ENCODE data around the gene TLE1.

TLE1 gene

DNA sequence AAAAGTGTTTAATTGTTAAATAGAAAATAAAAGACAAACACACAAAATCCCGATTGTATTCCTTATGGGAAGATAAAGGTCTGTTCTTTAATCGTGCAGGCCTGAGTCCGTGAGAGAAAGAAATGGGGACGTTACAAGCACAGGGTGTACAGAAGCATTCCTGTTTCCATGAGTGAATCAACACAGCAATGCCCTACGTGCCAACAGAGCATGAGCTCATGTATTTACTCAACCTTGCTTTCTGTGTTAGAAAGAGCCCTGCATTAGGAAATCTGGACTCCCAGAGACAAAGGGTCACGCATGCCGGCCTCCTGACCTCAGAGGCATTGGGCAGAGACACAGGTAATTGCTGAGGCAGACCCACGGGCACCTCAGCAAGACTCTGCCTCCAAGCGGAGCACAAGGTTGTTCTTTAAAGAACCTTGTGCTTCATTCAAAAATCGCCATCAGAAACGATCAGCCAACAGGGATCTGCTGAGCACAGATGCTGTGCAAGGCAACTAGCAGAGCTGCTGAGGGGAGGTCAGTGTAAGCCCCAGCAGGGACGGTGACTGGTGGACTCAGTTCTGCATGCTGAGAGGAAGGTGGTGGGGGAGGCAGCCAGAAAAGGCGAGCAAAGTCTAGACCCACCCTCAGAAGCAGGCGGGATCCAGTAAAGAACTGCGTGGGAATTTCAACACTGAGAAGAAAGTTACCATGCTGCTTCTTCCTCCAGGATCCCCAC lies 101.0 kb downstream of the TLE1 start:
- no peaks in the 10 kb centered on the region for H3K9me3 ChIP-seq
- H3K4me1 ChIP-seq, result peaks cover 27% of the 10 kb centered on the region
- no peak for DNase-seq
- H3K36me3 ChIP-seq, result peaks cover 7% of the 10 kb centered on the region
- H3K4me3 ChIP-seq (ENCODE audit: low read depth, low read length), result no peak overlapping the region
- TF ChIP-seq, protein P1, sequence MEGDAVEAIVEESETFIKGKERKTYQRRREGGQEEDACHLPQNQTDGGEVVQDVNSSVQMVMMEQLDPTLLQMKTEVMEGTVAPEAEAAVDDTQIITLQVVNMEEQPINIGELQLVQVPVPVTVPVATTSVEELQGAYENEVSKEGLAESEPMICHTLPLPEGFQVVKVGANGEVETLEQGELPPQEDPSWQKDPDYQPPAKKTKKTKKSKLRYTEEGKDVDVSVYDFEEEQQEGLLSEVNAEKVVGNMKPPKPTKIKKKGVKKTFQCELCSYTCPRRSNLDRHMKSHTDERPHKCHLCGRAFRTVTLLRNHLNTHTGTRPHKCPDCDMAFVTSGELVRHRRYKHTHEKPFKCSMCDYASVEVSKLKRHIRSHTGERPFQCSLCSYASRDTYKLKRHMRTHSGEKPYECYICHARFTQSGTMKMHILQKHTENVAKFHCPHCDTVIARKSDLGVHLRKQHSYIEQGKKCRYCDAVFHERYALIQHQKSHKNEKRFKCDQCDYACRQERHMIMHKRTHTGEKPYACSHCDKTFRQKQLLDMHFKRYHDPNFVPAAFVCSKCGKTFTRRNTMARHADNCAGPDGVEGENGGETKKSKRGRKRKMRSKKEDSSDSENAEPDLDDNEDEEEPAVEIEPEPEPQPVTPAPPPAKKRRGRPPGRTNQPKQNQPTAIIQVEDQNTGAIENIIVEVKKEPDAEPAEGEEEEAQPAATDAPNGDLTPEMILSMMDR (IDR thresholded peaks at IDR 0.05; ENCODE audit: low read depth, low read length), result no peak
- H3K27me3 ChIP-seq, result no peaks in the 10 kb centered on the region

DNA sequence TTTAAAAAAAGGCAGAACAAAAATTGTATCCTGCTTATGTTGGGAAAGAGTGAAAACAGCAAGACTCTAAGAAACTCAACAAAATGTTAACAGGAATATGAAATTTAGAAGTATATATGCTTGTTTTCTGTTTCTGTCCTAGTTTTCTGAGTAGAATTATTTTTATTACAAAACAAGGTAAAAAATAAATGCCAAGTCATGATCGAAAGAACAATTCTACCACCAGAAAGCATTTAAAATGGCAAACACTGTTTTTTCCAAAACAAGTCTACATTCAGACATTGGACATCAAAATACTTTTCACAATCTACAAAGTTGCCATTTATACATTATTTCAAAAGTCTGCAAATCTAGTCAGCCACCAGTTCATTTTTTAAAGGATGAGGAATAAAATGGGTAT lies 102.6 kb downstream of the TLE1 start:
- TF ChIP-seq, protein P1 (IDR thresholded peaks at IDR 0.05; ENCODE audit: low read depth, low read length), result no peak

DNA sequence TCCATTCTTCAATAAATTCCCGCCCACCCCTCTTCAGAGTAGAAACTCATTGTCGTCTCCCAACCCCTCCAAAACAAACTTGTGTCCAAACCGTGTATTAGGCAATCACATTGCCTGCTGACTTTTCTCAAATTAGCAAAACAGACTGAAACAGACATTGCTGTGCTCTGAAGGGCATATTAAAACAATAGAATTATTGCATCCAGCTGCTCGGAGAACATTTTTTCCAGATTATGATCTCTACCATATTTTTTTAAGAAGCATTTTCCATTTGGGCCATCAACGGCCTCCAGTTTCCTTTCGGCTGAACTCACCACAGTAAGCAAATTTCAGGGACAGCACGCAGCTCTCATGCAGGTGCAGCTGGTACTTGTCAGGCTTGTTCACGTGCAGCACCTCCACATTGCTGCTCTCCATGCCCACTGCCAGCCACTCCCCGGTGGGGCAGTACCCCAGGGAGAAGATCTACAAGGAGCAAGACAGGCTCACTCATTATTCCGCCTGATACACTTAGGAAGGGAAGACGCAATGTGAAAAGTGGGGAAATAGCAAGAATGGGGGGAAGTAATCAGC lies 104.1 kb downstream of the TLE1 start:
- H3K36me3 ChIP-seq, result peaks cover 4% of the 10 kb centered on the region; the same call in 1 of the 2 replicates
- no peak for DNase-seq

More for the DNA sequence above, 102.6 kb downstream of the TLE1 start:
- peaks cover 6% of the 10 kb centered on the region; the same call in 1 of the 2 replicates for H3K36me3 ChIP-seq
- H3K4me1 ChIP-seq, result peaks cover 20% of the 10 kb centered on the region
- no peak for DNase-seq
- no peaks in the 10 kb centered on the region for H3K27me3 ChIP-seq
- no peaks in the 10 kb centered on the region for H3K9me3 ChIP-seq
- no peak overlapping the region for H3K4me3 ChIP-seq (ENCODE audit: low read depth, low read length)

DNA sequence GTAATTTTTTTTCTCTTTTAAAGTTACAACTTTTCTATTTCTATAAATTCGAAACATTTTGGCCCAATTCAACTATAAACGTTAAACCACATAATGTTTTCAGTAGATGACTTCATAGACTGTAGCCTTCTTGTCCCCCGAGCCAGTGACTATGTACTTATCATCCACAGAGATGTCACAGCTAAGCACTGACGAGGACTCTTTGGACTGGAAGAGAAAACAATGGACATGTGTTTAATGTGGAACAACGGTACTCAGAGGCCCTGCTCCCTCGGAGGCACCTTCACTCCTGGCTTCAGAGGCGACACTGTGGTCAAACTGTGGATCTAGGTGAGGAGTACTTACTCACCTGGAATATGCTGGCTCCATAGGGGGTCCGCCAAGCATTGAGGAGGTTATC lies 105.2 kb downstream of the TLE1 start:
- TF ChIP-seq, protein P1 (IDR thresholded peaks at IDR 0.05; ENCODE audit: low read depth, low read length), result no peak
- peaks cover 23% of the 10 kb centered on the region for H3K4me1 ChIP-seq
- no peak overlapping the region for H3K4me3 ChIP-seq (ENCODE audit: low read depth, low read length)
- H3K36me3 ChIP-seq, result no peaks in the 10 kb centered on the region; the same call in 1 of the 2 replicates
- no peaks in the 10 kb centered on the region for H3K27me3 ChIP-seq
- no peak for DNase-seq
- H3K9me3 ChIP-seq, result no peaks in the 10 kb centered on the region

More for the DNA sequence above, 104.1 kb downstream of the TLE1 start:
- TF ChIP-seq, protein P1 (IDR thresholded peaks at IDR 0.05; ENCODE audit: low read depth, low read length), result no peak
- peaks cover 25% of the 10 kb centered on the region for H3K4me1 ChIP-seq
- no peaks in the 10 kb centered on the region for H3K27me3 ChIP-seq
- H3K4me3 ChIP-seq (ENCODE audit: low read depth, low read length), result no peak overlapping the region
- no peaks in the 10 kb centered on the region for H3K9me3 ChIP-seq

DNA sequence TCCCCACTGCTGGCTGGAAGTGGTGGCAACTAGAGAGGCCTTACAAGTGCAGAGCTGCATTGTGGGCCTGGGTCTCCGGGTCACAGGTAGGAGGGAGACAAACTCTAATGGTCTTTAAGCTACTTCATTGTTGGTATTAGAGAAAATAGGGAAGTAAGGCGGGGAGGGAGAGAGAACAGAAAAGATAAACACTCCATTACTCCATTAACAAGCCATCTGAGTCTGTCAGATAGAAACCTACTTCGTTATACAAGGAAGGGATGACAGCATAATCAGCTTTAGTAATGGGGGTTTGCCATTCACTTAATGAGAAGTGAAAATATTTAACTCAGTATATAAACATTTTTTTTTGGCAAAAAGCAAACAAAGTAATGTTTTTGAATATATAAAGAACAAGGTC lies 107.4 kb downstream of the TLE1 start:
- Histone ChIP-seq H3K4me3 (ENCODE audit: low read depth, low read length) (no peak overlapping the region), H3K27me3 (no peaks in the 10 kb centered on the region), H3K36me3 (no peaks in the 10 kb centered on the region; the same call in 1 of the 2 replicates), H3K9me3 (no peaks in the 10 kb centered on the region), H3K4me1 (peaks cover 11% of the 10 kb centered on the region; the same call in 1 of the 2 replicates)
- TF ChIP-seq, protein P1 (IDR thresholded peaks at IDR 0.05; ENCODE audit: low read depth, low read length), result no peak
- DNase-seq, result no peak

DNA sequence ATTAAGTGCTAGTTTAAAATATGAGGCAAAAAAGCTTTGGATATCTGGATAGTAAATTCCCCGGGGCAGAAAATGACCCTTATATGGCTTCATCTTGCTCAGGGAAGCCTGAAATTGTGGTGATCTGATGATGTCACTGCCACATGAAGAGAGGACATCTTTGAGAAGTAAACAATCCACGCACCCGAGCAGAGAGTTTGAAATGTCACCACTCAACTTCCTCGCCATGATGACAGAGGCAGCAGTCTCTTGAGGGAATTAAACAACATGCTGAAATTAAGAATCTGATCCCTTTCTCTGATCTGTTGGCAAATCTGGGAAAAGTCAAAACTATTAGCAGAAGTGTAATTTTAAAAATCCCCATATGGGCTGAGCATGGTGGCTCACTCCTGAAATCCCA lies 110.0 kb downstream of the TLE1 start:
- no peaks in the 10 kb centered on the region for H3K9me3 ChIP-seq
- no peak overlapping the region for H3K4me3 ChIP-seq (ENCODE audit: low read depth, low read length)
- TF ChIP-seq, protein P1 (IDR thresholded peaks at IDR 0.05; ENCODE audit: low read depth, low read length), result no peak

More for the DNA sequence above, 110.0 kb downstream of the TLE1 start:
- Histone ChIP-seq H3K27me3 (no peaks in the 10 kb centered on the region), H3K4me1 (peaks cover 8% of the 10 kb centered on the region; the same call in 1 of the 2 replicates), H3K36me3 (no peaks in the 10 kb centered on the region)
- DNase-seq, result no peak
